ENCODE results near the gene SOAT2.
A peak's percentile ranks its signal among the peaks of the same experiment; 100 is the strongest.
"Not testable (repeated sequence)": the region's sequence is repeated elsewhere in the genome, so short reads cannot be mapped to it uniquely, and the experiment has no call there.

Gene SOAT2

DNA sequence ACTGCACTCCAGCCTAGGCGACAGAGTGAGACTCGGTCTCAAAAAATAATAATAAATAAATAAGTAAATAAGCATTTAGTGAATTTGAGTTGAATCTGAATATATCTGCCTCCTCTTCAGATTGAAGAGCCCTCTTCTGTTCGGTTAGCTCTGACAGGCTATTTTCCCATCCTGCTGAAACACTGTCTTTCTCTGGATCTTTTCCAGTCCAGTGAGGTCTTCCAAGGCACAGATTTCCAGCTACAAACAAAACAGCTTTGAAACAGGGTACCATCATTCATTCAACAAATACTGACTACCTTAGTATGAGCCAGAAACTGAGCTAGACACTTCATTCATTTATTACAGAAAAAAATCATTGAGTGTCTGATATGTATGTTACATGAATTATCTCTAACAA, 16.9 kb upstream of the SOAT2 start:
- DNase-seq (ENCODE audit: low read depth in 2 of 2): no peak

DNA sequence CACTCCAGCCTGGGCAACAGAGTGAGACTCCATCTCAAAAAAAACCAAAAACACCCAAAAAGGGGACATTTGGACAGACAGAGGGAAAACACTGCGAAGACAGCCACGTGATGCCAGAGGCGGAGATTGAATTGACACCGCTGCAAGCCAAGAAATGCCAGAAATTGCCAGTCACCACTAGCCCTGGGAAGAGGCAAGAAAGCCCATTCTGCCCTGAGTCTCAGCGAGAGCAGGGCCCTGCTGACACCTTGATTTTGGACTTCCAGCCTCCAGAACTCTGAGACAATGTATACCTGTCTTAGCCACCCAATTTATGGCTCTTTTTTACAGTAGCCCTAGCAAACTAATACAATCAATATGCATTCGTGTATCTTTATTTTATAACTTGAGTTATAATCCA, 13.2 kb upstream of the SOAT2 start:
- DNase-seq (ENCODE audit: low read depth in 2 of 2): no peak

DNA sequence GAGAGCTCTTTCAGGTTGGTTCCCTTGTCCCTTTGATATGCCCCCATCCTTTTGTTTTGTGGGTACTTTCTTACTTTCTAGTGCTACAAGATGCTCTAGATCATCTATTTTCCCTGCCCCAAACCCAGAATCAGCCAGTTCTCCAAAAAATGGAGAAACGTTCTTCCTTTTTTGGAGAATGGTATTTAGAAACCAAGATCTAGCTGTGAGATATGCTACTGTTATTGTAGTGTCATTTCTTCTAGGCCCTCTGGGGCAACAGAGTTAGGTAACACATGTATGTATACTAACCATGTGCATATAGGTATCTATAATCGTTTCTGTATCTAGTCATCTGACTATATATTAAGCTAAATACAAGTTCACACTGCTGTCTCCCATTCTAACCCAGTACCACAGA, 12.7 kb upstream of the SOAT2 start:
- DNase-seq (ENCODE audit: low read depth in 2 of 2): no peak

DNA sequence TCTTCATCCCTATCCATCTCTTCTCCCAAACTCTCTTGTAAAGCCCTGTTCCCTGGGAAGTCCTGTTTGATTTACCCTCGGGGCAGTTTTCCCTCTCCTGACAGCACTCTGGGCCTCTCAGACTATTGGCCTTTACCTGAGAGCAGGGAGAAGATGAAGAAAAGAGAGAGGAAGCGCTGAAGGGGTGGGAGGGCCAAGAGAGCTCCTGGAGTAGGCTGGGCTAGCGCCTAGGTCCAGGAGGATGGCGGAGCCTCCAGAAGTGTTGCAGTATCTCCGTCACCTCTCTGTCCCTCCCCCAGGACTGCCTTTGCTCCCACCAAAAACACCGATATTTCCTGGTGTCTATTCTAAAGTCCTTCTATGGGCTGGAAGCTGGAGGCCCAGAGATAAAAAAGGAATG, 11.5 kb upstream of the SOAT2 start:
- DNase-seq (ENCODE audit: low read depth in 2 of 2): no peak

DNA sequence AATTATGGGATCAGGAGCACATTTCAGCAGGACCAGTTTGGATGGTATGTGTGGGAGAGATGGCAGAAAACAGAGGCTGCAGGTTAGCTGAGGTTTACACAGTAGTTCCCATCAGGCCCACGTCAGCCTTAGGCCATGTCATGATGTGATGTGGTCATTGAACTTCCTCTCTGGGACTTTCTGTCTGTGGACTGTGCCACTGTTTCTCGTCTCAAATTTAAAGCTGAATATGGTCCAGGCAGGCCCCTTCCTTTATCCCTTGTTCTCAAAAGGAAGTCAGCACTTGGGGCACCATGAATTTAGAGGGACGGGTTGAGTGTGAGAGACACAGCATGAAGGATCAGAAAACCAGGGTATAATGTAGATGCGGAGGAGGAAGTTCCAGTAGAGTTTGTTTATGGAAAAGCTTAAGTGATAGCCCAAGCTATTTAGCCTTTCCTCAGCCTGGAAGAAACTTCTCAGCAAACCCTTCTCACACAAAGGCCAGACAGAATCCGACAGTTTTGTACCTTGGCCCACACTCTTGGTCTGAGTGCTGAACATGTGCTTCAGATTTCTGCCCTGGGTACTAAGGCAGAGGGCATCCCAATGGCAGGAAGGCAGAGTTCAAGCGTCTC, 9.4 kb upstream of the SOAT2 start:
- DNase-seq (ENCODE audit: low read depth in 2 of 2): no peak

DNA sequence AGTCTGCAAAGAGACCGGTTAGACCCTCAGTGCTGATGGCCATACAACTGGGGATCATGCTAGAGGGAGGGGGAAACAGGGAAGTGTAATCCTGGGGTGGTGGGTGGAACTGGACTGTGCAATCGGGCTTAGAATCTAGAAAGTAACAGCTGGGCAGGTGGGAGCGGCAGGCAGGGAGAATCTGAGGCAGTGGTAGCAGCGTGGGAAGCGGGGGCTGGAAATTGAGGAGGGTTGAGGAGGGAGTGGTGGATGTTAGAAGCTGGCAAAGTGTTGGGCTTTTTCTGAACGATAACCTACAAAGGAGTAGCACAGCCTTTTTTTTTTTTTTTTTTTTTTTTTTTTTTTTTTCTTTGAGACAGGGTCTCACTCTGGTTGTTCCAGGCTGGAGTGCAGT, 8.9 kb upstream of the SOAT2 start:
- DNase-seq (ENCODE audit: low read depth in 2 of 2): no peak

DNA sequence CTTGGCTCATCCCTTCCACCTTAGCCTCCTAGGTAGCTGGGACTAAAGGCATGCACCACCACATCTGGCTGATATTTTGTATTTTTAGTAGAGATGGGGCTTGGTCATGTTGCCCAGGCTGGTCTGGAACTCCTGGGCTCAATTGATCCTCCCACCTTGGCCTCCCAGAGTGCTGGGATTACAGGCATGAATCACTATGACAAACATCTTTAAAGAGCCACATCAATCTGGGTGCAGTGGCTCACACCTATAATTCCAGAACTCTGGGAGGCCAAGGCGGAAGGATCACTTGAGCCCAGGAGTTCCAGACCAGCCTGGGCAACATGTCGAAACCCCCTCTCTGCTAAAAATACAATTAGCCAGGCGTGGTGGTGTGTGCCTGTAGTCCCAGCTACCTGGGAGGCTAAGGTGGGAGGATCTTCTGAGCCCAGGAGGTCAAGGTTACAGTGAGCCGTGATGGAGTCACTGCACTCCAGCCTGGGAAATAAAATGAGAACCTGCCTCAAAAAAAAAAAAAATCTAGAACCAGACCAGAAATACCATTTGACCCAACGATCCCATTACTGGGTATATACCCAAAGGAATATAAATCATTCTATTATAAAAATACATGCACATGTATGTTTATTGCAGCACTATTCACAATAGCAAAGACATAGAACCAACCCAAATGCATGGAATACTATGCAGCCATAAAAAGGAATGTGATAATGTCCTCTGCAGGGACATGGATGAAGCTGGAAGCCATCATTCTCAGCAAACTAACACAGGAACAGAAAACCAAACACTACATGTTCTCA, 8.3 kb upstream of the SOAT2 start:
- DNase-seq (ENCODE audit: low read depth in 2 of 2): not testable (repeated sequence)

DNA sequence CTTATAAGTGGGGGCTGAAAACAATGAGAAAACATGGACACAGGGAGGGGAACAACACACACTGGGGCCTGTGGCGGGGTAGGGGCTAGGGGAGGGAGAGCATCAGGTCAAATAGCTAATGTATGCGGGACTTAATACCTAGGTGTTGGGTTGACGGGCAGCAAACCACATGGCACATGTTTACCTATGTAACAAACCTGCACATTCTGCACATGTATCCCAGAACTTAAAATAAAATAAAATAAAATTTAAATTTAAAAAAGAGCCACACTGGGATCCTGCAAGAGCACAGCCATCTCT, 7.7 kb upstream of the SOAT2 start:
- DNase-seq (ENCODE audit: low read depth in 2 of 2): not testable (repeated sequence)

DNA sequence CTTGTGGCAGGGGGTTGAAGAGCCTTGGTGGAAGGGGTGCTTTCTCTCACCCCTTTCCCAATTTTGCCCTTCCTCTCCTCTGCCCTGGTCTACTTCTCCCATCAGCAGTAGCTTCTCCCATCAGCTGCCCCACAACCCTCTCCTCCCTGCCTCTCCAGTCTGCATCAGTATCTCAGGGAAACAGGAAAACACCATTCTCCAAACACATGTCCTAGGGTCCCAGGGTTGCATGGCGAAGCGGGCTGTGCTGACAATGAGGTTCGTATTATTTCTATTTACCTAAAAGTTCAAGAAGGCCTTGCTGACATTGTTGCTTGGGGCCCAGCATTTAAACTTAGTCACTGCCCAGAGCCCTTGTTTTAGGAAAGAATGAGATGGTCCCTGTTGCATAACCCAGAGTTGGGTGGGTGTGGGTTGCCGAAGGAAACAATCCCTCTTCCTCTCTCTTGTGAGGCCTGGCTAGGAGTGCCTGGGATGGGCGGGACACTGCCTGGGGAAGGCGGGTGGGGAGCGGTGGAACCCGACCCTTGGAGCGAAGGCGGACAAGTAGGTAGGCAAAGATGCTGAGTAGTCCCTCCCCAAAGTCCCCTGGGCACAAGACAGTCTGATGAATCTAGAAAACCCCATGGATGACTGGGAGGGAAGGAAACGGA, 7.1 kb upstream of the SOAT2 start:
- peak; percentile 62 to 72 for DNase-seq (ENCODE audit: low read depth in 2 of 2)

DNA sequence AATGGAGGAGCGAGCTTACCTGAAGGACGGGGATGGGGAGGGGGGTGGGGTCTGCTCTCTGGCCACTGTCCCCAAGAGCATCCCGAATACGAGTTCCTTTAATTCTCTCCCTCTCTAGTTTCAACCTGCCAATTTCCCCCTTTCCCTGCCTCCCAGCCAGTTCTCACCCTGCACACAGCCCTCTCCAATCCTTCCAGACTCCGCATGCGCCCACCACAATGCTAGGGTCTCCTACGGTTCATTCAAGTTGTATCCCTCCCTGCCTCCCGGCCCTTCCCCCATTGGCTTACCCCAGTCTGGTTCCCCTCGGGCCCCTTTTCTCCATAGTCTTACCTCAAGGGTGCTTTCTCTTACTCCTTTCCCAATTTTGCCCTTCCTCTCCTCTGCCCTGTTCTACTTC, 6.5 kb upstream of the SOAT2 start:
- DNase-seq (ENCODE audit: low read depth in 2 of 2): no peak

DNA sequence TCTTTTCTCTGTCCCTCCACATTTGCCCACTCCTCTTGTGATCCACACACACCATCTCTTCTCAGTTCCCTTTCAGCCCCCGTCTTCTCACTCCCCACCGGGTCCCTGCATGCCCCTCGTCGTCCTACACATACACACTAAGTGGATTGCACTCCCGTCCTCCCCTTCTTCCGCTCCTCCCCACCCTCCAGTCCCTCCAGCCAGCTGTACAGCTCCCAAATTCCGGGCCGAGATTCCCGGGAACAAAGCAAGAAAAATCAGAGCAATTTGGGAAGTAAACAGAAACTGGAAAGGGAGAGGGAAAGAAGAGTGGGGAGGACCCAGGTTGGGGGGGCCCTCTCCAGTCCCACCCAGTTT, 6.1 kb upstream of the SOAT2 start:
- no peak for DNase-seq (ENCODE audit: low read depth in 2 of 2)

DNA sequence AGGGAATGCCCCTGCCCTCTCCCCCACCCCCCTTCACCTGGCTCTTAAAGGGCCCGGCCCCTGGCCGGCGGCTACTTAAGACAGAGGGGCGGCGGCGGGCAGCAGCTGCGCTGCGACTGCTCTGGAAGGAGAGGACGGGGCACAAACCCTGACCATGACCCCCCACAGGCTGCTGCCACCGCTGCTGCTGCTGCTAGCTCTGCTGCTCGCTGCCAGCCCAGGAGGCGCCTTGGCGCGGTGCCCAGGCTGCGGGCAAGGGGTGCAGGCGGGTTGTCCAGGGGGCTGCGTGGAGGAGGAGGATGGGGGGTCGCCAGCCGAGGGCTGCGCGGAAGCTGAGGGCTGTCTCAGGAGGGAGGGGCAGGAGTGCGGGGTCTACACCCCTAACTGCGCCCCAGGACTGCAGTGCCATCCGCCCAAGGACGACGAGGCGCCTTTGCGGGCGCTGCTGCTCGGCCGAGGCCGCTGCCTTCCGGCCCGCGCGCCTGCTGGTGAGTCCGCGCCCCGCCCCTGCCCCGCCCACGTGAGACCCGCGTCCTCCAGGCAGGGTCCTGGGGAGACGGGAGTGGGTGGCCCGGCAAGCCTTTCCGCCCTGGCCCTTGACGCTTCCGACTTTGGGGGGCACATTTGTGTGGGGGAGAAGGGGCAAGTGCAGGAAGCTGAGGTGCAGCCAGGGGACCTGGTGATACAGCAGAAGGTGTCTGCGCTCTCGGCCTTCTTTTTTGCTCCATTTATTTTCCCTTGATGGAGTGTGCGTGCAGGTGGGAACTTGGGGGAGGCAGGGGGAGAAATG, 5.5 kb upstream of the SOAT2 start, which contains the start of gene IGFBP6:
IGFBP6 (plus strand) TSS at position 104 of the 790 bp plus-strand sequence; CDS start at position 155, 51 bp downstream.
- no peak for DNase-seq (ENCODE audit: low read depth in 2 of 2)

DNA sequence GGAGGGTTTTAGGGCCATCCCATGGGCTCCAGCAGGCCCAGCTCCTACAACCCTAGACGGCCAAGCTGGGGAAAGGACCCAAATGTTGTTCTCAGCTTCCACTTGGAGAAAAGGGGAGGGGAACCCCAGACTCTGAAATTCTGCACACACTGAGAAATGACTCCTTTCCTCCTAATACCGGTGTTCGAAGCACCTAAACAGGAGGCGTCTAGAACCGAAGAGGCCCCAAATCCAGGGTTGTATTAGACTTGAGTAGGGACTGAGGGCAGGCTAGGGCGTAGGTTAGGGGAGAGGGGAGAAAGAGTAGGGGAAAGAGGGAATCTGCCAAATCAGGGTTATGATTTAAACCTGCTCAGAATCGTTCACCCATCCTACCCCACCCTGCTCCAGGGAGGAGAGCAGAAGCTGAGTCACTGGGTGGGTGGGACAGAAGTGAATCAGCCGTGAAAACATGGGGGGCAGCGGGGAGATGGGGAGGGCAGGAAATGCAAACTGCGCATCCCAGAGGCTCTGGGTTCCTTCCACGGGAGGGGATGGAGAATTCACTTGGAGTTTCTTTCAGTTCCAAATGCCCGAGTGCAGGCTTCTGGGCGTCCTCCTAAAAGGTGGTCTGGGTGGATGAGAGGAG, 4.8 kb upstream of the SOAT2 start:
- peak; percentile 54 to 61 for DNase-seq (ENCODE audit: low read depth in 2 of 2)

DNA sequence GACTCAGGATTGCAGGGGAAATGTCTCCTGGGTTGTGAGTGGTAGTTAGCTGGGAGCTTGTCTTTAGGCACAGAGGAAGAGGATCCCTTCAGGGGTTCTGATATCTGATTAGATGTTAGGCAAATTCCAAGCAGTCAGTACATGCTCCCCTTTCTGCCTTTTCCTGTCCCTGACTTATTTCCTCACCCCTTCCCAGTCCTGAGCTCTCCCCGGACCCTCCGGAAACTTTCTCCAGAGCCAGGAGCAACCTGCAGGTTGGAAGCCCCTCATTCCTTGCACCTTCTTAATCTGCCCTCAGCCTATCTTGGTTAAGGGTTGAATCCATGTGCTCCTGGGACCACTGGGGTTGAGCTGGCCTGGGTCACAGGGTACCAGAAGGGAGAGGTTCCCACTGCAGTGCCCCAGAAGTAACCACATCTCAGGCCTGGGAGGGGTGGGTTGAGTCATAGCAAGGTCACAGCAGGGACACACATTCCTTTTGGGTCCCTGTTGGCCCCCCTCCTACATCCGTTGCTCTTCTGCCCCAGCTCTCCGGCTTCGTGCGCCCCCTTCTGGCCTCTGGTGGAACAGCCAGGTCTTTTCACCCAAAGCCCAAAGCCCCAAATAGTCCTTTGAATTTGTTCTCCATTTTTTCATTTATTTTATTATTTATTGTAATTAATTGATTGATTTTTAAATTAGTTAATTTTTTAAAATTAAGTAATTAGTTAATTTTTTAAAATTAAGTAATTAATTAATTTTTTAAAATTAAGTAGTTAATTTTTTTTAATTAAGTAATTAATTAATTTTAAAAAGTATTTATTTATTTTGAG, 4.0 kb upstream of the SOAT2 start:
- peak; percentile 88 to 89 for DNase-seq (ENCODE audit: low read depth in 2 of 2)

DNA sequence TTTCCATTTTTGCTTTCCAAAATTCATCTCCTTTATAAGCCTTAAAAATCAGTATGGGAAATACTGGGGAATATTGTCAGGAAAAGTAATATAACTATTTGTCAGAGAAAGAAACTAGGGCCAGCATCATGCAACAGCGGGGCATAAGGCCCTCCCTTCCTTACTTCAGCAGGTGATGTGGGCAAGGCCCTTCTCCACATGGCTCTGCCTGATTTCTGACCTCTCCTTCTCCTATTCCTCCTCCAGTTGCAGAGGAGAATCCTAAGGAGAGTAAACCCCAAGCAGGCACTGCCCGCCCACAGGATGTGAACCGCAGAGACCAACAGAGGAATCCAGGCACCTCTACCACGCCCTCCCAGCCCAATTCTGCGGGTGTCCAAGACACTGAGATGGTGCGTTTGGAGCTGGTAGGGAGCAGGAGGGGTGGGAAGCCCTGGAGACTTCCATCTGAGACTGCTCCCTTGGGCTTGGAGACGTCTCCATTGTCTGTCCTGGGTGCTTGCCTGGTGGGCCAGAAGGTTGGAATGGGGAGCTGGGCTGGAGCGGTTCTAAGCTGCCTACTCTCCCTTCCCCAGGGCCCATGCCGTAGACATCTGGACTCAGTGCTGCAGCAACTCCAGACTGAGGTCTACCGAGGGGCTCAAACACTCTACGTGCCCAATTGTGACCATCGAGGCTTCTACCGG, 2.7 kb upstream of the SOAT2 start:
- no peak for DNase-seq (ENCODE audit: low read depth in 2 of 2)

DNA sequence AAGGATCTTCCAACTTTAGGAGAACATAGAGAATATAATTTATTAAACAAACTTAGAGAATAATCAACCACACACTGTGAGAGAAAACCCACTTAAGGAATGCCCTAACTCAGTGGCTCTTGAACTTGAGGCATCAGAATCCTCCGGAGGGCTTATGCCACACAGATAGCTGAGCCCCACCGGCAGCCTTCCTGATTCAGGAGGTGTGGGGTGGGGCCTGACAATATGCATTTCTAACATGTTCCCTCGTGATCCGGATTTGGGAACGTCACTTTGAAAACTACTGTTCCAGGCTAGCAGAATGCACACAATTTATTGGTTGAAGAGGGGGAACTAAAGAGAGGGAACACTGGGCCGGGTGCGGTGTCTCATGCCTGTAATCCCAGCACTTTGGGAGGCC, 2.0 kb upstream of the SOAT2 start:
- DNase-seq (ENCODE audit: low read depth in 2 of 2): no peak

DNA sequence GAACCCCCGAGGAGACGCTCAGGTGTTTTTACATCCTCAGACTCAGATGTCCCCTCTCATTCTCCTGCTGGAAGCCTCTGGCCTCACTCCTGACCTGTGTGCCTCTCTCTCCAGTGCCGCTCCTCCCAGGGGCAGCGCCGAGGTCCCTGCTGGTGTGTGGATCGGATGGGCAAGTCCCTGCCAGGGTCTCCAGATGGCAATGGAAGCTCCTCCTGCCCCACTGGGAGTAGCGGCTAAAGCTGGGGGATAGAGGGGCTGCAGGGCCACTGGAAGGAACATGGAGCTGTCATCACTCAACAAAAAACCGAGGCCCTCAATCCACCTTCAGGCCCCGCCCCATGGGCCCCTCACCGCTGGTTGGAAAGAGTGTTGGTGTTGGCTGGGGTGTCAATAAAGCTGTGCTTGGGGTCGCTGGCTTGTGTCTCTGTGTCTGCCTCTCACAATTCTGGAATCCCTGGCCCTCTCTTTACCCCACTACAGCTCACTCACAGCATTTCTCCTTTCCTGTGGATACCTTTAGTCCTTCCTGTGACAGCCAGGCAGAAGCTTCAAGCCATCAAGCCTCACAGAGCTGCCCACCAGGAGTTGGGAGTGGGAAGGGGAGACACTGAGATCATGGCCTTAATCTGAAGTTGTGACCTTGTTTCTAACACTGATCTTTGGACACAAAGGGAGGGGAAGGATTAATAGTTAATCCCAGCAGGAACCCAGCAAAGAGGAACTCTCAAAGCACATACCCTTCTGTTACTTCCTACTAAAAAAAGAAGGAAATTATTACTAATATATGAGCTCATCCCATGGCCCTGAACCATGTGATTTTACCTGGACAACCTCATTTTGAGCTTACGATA, 1.1 kb upstream of the SOAT2 start:
- no peak for DNase-seq (ENCODE audit: low read depth in 2 of 2)

DNA sequence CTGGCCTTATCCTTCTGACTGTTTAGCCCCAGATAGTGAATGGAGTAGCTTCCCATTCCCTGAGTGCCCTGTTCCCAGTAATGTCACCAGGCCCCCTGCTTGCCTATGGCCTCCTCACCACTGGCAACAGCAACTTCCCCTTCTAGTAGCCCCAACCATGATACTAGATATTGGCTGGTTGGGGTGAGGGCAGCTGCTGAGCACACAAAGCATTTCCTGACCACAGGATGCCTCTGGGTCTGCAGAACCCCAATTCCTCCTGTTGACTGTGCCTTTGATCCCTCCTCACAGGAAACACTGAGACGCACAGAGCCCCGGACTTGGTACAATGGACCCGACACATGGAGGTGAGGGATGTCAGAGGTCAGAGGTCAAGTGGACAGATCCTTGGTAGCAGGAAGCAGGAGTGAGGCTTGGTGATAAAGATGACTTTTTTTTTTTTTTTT, 597 bp downstream of the SOAT2 start:
- no peak for DNase-seq (ENCODE audit: low read depth in 2 of 2)

DNA sequence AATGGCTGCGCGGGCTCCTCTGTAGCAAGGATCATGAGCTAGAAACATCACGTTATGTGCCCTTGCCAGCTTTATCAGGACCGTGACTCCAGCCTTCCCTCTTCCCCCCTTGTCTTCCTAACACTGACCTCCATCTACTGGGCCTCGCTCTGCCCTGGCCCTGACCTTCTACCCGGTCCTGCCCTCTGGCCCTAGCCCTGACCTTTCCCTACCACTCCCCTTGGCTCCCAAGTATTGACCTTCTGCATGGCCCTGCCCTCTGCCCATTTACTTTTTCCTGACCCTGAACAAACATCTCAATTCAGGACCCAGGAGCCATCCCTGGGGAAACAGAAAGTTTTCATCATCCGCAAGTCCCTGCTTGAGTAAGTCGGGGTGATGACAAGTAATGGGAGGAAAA, 2.0 kb downstream of the SOAT2 start:
- no peak for DNase-seq (ENCODE audit: low read depth in 2 of 2)
